Liver (tissue), 9 donors: ENCODE results near the gene XRRA1. TPM values are rescaled to one million over a fixed set of nuclear protein-coding genes. Genes with fewer than 3 reads are reported as not detected.

ENCODE experiments used
- DNase-seq: peaks from one replicate; pipeline ENCODE4 v3.0.0-alpha.2; 2017; ENCODE audit warnings: low spot score
- H3K27ac ChIP-seq, 2 donors: one replicate each; pipeline ENCODE4 v1.7.0; 2013; ENCODE audit warnings: inconsistent platforms in 2 of 2, low read length in 2 of 2, control low read depth in 1 of 2, low read depth in 1 of 2, mild to moderate bottlenecking in 1 of 2
- H3K27me3 ChIP-seq, 4 donors: one replicate each; pipeline versions ENCODE4 v1.6.1 to v1.7.0; 2013; ENCODE audit warnings: low read length in 3 of 4, inconsistent platforms in 1 of 4, mild to moderate bottlenecking in 1 of 4, moderate library complexity in 1 of 4; ENCODE audit not compliant: control insufficient read depth in 4 of 4, insufficient read depth in 4 of 4
- H3K36me3 ChIP-seq, 4 donors: one replicate each; pipeline versions ENCODE4 v1.6.1 to v1.7.0; 2013; ENCODE audit warnings: low read length in 3 of 4, mild to moderate bottlenecking in 3 of 4, low read depth in 1 of 4, moderate library complexity in 1 of 4; ENCODE audit not compliant: control insufficient read depth in 4 of 4, insufficient read depth in 3 of 4
- H3K4me1 ChIP-seq, 4 donors: one replicate each; pipeline versions ENCODE4 v1.6.1 to v1.7.0; 2013; ENCODE audit warnings: low read length in 3 of 4, mild to moderate bottlenecking in 3 of 4, moderate library complexity in 1 of 4; ENCODE audit not compliant: control insufficient read depth in 4 of 4, insufficient read depth in 4 of 4
- H3K4me3 ChIP-seq, 3 donors: one replicate each; pipeline versions ENCODE4 v1.6.1 to v1.7.0; 2013; ENCODE audit warnings: low read length in 3 of 3, control low read depth in 1 of 3, low read depth in 1 of 3, mild to moderate bottlenecking in 1 of 3
- H3K9ac ChIP-seq, 2 donors: one replicate each; pipeline ENCODE4 v1.7.0; 2013; ENCODE audit warnings: low read length in 2 of 2, mild to moderate bottlenecking in 2 of 2, moderate library complexity in 2 of 2, control low read depth in 1 of 2, low read depth in 1 of 2
- H3K9me3 ChIP-seq, 4 donors: one replicate each; pipeline versions ENCODE4 v1.6.1 to v1.7.0; 2013; ENCODE audit warnings: low read length in 3 of 4; ENCODE audit not compliant: control insufficient read depth in 4 of 4
- ATF3 ChIP-seq: IDR thresholded peaks from 2 replicates; pipeline ENCODE4 v1.6.1; 2016; ENCODE audit warnings: antibody characterized with exemption
- CTCF ChIP-seq: fragments of 150-350 bp; IDR thresholded peaks from 2 replicates; pipeline ENCODE4 v1.5.1; 2017; ENCODE audit warnings: improper control_type of control experiment, low read depth, low read length; ENCODE audit not compliant: missing input control
- FOXA1 ChIP-seq: IDR thresholded peaks from 2 replicates; pipeline ENCODE4 v1.6.1; 2016; ENCODE audit warnings: antibody characterized with exemption
- GABPA ChIP-seq, 2 donors: IDR thresholded peaks in 1 of 2; conservative IDR thresholded peaks in 1 of 2; 2 replicates each; pipeline ENCODE4 v1.6.1; 2016; ENCODE audit warnings: antibody characterized with exemption in 2 of 2, mild to moderate bottlenecking in 1 of 2, moderate library complexity in 1 of 2
- HNF4A ChIP-seq, 2 donors: conservative IDR thresholded peaks; 2 replicates each; pipeline ENCODE4 v1.6.1; 2016; ENCODE audit warnings: antibody characterized with exemption in 2 of 2, mild to moderate bottlenecking in 2 of 2
- HNF4G ChIP-seq: IDR thresholded peaks from 2 replicates; pipeline ENCODE4 v1.6.1; 2016; ENCODE audit warnings: antibody characterized with exemption
- JUND ChIP-seq, 2 donors: IDR thresholded peaks; 2 replicates each; pipeline ENCODE4 v1.6.1; 2016; ENCODE audit warnings: antibody characterized with exemption in 2 of 2
- MAX ChIP-seq: IDR thresholded peaks from 2 replicates; pipeline ENCODE4 v1.6.1; 2016; ENCODE audit warnings: antibody characterized with exemption
- RAD21 ChIP-seq, 2 donors: IDR thresholded peaks; 2 replicates each; pipeline ENCODE4 v1.6.1; 2016; ENCODE audit warnings: antibody characterized with exemption in 2 of 2, mild to moderate bottlenecking in 2 of 2
- REST ChIP-seq: IDR thresholded peaks from 2 replicates; pipeline ENCODE4 v1.6.1; 2016; ENCODE audit warnings: antibody characterized with exemption, mild to moderate bottlenecking
- RXRA ChIP-seq, 2 donors: IDR thresholded peaks; 2 replicates each; pipeline ENCODE4 v1.6.1; 2017 to 2018; ENCODE audit warnings: antibody characterized with exemption in 2 of 2, mild to moderate bottlenecking in 1 of 2
- SP1 ChIP-seq: IDR thresholded peaks from 2 replicates; pipeline ENCODE4 v1.6.1; 2018; ENCODE audit warnings: antibody characterized with exemption, mild to moderate bottlenecking
- TAF1 ChIP-seq: conservative IDR thresholded peaks from 2 replicates; pipeline ENCODE4 v1.6.1; 2016; ENCODE audit warnings: antibody characterized with exemption, mild to moderate bottlenecking
- ZBTB33 ChIP-seq: IDR thresholded peaks from 2 replicates; pipeline ENCODE4 v1.6.1; 2016; ENCODE audit warnings: antibody characterized with exemption
- WGBS: extraction: QIAGEN DNeasy Blood & Tissue Kit; methylation state at CpG from one replicate; pipeline ENCODE4 v1.1.7; 2013; 5-methylcytosine and 5-hydroxymethylcytosine counted together
- polyA plus RNA-seq, 2 donors: library from polyadenylated mRNA; stranded (reverse) in 1 of 2; unstranded in 1 of 2; fragments of 200-250 nt in 1 of 2; fragments of >200 nt in 1 of 2; fragmentation: Nextera tagmentation in 1 of 2; extraction: Ambion mirVana in 1 of 2; gene quantifications; one replicate each; pipeline versions ENCODE4 v1.2.1 to v1.2.3, GENCODE V29; 2013 to 2015
- total RNA-seq, 2 donors: library from RNA; depleted of rRNA; stranded (reverse); fragments of >200 nt; gene quantifications; one replicate each; pipeline ENCODE4 v1.2.3, GENCODE V29; 2014
- donor health status: healthy.
- donor health status: healthy.
- donor health status: healthy.
- donor health status: healthy.
- donor health status: healthy.

Gene XRRA1
- total and polyA plus RNA-seq, 4 donors: 3.8 to 11.6 (median 5.6) TPM

GRCh38 chr11:74933765-74934164, 15.1 kb downstream of the XRRA1 start:
- no peak overlapping the region for H3K4me3 ChIP-seq
- peaks cover 4 to 16% (median 14%) of the 10 kb centered on the region in 4 donors for H3K36me3 ChIP-seq
- no peak for DNase-seq
- TF ChIP-seq SP1: no peak
- TF ChIP-seq REST: no peak
- no peak for TF ChIP-seq FOXA1
- TF ChIP-seq ATF3: no peak
- TF ChIP-seq HNF4A (conservative IDR thresholded peaks at IDR 0.05): no peak
- TF ChIP-seq RAD21 (IDR thresholded peaks at IDR 0.05): no peak
- no peak for TF ChIP-seq MAX
- no peak for TF ChIP-seq RXRA (IDR thresholded peaks at IDR 0.05)
- no peak for TF ChIP-seq TAF1
- H3K27ac ChIP-seq: no peak overlapping the region
- no peaks in the 10 kb centered on the region for H3K4me1 ChIP-seq
- H3K9me3 ChIP-seq: no peaks in the 10 kb centered on the region
- WGBS: 99% methylated on average over 2 of the region's 2 CpGs
- no peaks in the 10 kb centered on the region for H3K27me3 ChIP-seq
- H3K9ac ChIP-seq: no peak overlapping the region

- DNase-seq: no peak
- H3K4me1 ChIP-seq: no peaks in the 10 kb centered on the region
- no peaks in the 10 kb centered on the region for H3K9me3 ChIP-seq
- H3K9ac ChIP-seq: no peak overlapping the region
- no peak overlapping the region for H3K27ac ChIP-seq
- TF ChIP-seq ZBTB33: no peak
- no peak for TF ChIP-seq FOXA1
- no peak for TF ChIP-seq SP1
- TF ChIP-seq ATF3: no peak
- peaks cover 2 to 21% (median 14%) of the 10 kb centered on the region in 4 donors for H3K36me3 ChIP-seq
- H3K4me3 ChIP-seq: no peak overlapping the region
- no peaks in the 10 kb centered on the region for H3K27me3 ChIP-seq
- 95% methylated on average over 2 of the region's 2 CpGs for WGBS
These were observed 16.1 kb downstream of the XRRA1 start for GRCh38 chr11:74932797-74933196.

- TF ChIP-seq SP1: no peak
- TF ChIP-seq RXRA (IDR thresholded peaks at IDR 0.05): no peak
- no peak for TF ChIP-seq CTCF
- TF ChIP-seq GABPA (IDR thresholded peaks at IDR 0.05 in 1 of 2, conservative IDR thresholded peaks at IDR 0.05 in 1 of 2): no peak
- no peak for TF ChIP-seq JUND (IDR thresholded peaks at IDR 0.05)
- TF ChIP-seq HNF4G: no peak
- TF ChIP-seq ATF3: no peak
- TF ChIP-seq TAF1: no peak
- no peak for TF ChIP-seq HNF4A (conservative IDR thresholded peaks at IDR 0.05)
- no peak for TF ChIP-seq RAD21 (IDR thresholded peaks at IDR 0.05)
- no peak for TF ChIP-seq ZBTB33
- DNase-seq: no peak
- Histone ChIP-seq H3K9ac (no peak overlapping the region), H3K4me1 (no peaks in the 10 kb centered on the region), H3K4me3 (no peak overlapping the region), H3K9me3 (no peaks in the 10 kb centered on the region), H3K27me3 (no peaks in the 10 kb centered on the region), H3K36me3 (peaks cover 2 to 21% (median 14%) of the 10 kb centered on the region in 4 donors), H3K27ac (no peak overlapping the region)
- 83% methylated on average over 5 of the region's 5 CpGs for WGBS
These were observed 16.7 kb downstream of the XRRA1 start for GRCh38 chr11:74932169-74932568.
